ENCODE data around the gene JADE1. TPM values are rescaled to one million over a fixed set of nuclear protein-coding genes. Genes with fewer than 3 reads are reported as not detected.

The JADE1 gene
- total RNA-seq, 2 experiments from 2014 or later = 43.1 to 64.0 TPM

- TF ChIP-seq CTCF (conservative IDR thresholded peaks at IDR 0.05; ENCODE audit: low read length) (no peak), EZH2phosphoT487 (IDR thresholded peaks at IDR 0.05; ENCODE audit: borderline replicate concordance, low read depth, low read length) (no peak)
Observed at GRCh38 chr4:128787509-128788311, 21.8 kb upstream of the JADE1 start.

GRCh38 chr4:128793859-128794672, 15.4 kb upstream of the JADE1 start:
- no peaks in the 10 kb centered on the region for H3K36me3 ChIP-seq (ENCODE audit: insufficient read depth, low read length)
- DNase-seq (ENCODE audit: low spot score) = no peak
- no peak overlapping the region for H2AFZ ChIP-seq (ENCODE audit: low read length)
- no peaks in the 10 kb centered on the region for H3K9me3 ChIP-seq (ENCODE audit: low read length)
- H3K4me3 ChIP-seq (ENCODE audit: low read depth, low read length, poor library complexity, severe bottlenecking) = no peak overlapping the region
- intact Hi-C loops (cut with micrococcal nuclease; ENCODE audit: unreplicated experiment) = no loop called here
- ChIA-PET POLR2A (interaction anchor here (0.6 kb wide), 1 partner anchor 60 kb away, joined by 3 read pairs; no protein-coding TSS in a partner anchor), CTCF (ENCODE audit: unreplicated experiment) (no interaction called here)
- H3K27ac ChIP-seq (ENCODE audit: low read depth, low read length, poor library complexity, severe bottlenecking) = no peak overlapping the region
- H4K20me1 ChIP-seq (ENCODE audit: insufficient read depth, low read length) = no peaks in the 10 kb centered on the region
- H3K4me2 ChIP-seq (ENCODE audit: low read length) = no peak overlapping the region
- H3K79me2 ChIP-seq (ENCODE audit: insufficient read depth, low read depth, low read length) = no peaks in the 10 kb centered on the region
- TF ChIP-seq EZH2phosphoT487 (IDR thresholded peaks at IDR 0.05; ENCODE audit: borderline replicate concordance, low read depth, low read length) (no peak), CTCF (conservative IDR thresholded peaks at IDR 0.05; ENCODE audit: low read length) (no peak)
- H3K4me1 ChIP-seq (ENCODE audit: insufficient read depth, low read length, poor library complexity, severe bottlenecking) = no peaks in the 10 kb centered on the region
- BruUV-seq (replicated peaks) = no TSS peak
- no peaks in the 10 kb centered on the region for H3K9me2 ChIP-seq (ENCODE audit: insufficient read depth, low read length)

More at GRCh38 chr4:128787509-128788311, 21.8 kb upstream of the JADE1 start:
- DNase-seq (ENCODE audit: low spot score) = no peak
- Histone ChIP-seq H3K4me2 (ENCODE audit: low read length) (no peak overlapping the region), H2AFZ (ENCODE audit: low read length) (no peak overlapping the region), H3K9me2 (ENCODE audit: insufficient read depth, low read length) (no peaks in the 10 kb centered on the region), H3K36me3 (ENCODE audit: insufficient read depth, low read length) (no peaks in the 10 kb centered on the region), H3K4me3 (ENCODE audit: low read depth, low read length, poor library complexity, severe bottlenecking) (no peak overlapping the region), H3K27ac (ENCODE audit: low read depth, low read length, poor library complexity, severe bottlenecking) (no peak overlapping the region), H3K9me3 (ENCODE audit: low read length) (no peaks in the 10 kb centered on the region), H4K20me1 (ENCODE audit: insufficient read depth, low read length) (no peaks in the 10 kb centered on the region), H3K4me1 (ENCODE audit: insufficient read depth, low read length, poor library complexity, severe bottlenecking) (no peaks in the 10 kb centered on the region), H3K79me2 (ENCODE audit: insufficient read depth, low read depth, low read length) (no peaks in the 10 kb centered on the region)
- BruUV-seq (replicated peaks) = no TSS peak
- ChIA-PET CTCF (ENCODE audit: unreplicated experiment) (interaction anchor here (0.6 kb wide), 1 partner anchor 14 kb away, joined by 3 read pairs; no protein-coding TSS in a partner anchor), POLR2A (interaction anchor here (0.6 kb wide), 1 partner anchor 12 kb away, joined by 4 read pairs; no protein-coding TSS in a partner anchor)
- intact Hi-C loops (cut with micrococcal nuclease; ENCODE audit: unreplicated experiment) = no loop called here

Data from OCI-LY7 (cell line).